Esophagus squamous epithelium (tissue), 5 donors: ENCODE measurements around the gene RPL7A. TPM values are rescaled to one million over a fixed set of nuclear protein-coding genes. Genes with fewer than 3 reads are reported as not detected.
A peak's percentile ranks its signal among the peaks of the same experiment; 100 is the strongest.

Experiments
- DNase-seq: peaks from one replicate; lab custom pipeline; 2025; lab: John Stamatoyannopoulos, UW
- H3K27ac ChIP-seq, 4 donors: fragments of 200-600 bp; sonication (generic); one replicate each; pipeline ENCODE4 v1.5.1; 2016 to 2019; ENCODE audit warnings: mild to moderate bottlenecking in 1 of 4
- H3K27me3 ChIP-seq, 4 donors: fragments of 200-600 bp; sonication (generic); 1 replicate in 3 of 4; 2 replicates in 1 of 4; pipeline versions ENCODE4 v1.5.1 to v1.6.0; 2017 to 2021; ENCODE audit warnings: antibody characterized with exemption in 1 of 4
- H3K36me3 ChIP-seq, 3 donors: fragments of 200-600 bp; sonication (generic); one replicate each; pipeline ENCODE4 v1.5.1; 2016 to 2019
- H3K4me1 ChIP-seq, 3 donors: fragments of 200-600 bp; sonication (generic); one replicate each; pipeline ENCODE4 v1.5.1; 2017 to 2019
- H3K4me3 ChIP-seq, 4 donors: fragments of 200-600 bp; sonication (generic); 1 replicate in 3 of 4; 2 replicates in 1 of 4; pipeline ENCODE4 v1.5.1; 2016 to 2019; ENCODE audit warnings: mild to moderate bottlenecking in 2 of 4, moderate library complexity in 1 of 4
- H3K9me3 ChIP-seq, 3 donors: fragments of 200-600 bp; sonication (generic); one replicate each; pipeline ENCODE4 v1.5.1; 2016 to 2019
- POLR2A ChIP-seq, 4 donors: fragments of 450-650 bp; IDR thresholded peaks; one replicate each; pipeline ENCODE4 v1.6.1; 2017; ENCODE audit warnings: antibody characterized with exemption in 4 of 4, mild to moderate bottlenecking in 4 of 4, moderate library complexity in 3 of 4
- WGBS, 2 donors: methylation state at CpG; one replicate each; pipeline ENCODE4 v1.1.5; 2018; 5-methylcytosine and 5-hydroxymethylcytosine counted together
- intact Hi-C: fragments of 100-400 bp; cut with DNase I; formaldehyde crosslinking; loops from one replicate; pipeline ENCODE4 v1.15.0; 2022
- total RNA-seq, 4 donors: library from RNA; depleted of rRNA; stranded (reverse); fragments of >200 nt; gene quantifications; one replicate each; pipeline ENCODE4 v1.1.0, GENCODE V29; 2016
- TF ChIP-seq, protein P1 (sequence below), 6 experiments: fragments of 450-650 bp in 4 of 6; fragments of 200-600 bp in 2 of 6; sonication (generic) in 2 of 6; IDR thresholded peaks; one replicate each; pipeline ENCODE4 v1.5.1; 2016 to 2019; ENCODE audit warnings: antibody characterized with exemption in 6 of 6, mild to moderate bottlenecking in 4 of 6, moderate library complexity in 4 of 6
- donor health status: DM: yes; HTN: yes; CAD: no.

Gene RPL7A
- total RNA-seq, 4 donors from 2014 or later: 1,828 to 2,553 (median 2,363) TPM

DNA sequence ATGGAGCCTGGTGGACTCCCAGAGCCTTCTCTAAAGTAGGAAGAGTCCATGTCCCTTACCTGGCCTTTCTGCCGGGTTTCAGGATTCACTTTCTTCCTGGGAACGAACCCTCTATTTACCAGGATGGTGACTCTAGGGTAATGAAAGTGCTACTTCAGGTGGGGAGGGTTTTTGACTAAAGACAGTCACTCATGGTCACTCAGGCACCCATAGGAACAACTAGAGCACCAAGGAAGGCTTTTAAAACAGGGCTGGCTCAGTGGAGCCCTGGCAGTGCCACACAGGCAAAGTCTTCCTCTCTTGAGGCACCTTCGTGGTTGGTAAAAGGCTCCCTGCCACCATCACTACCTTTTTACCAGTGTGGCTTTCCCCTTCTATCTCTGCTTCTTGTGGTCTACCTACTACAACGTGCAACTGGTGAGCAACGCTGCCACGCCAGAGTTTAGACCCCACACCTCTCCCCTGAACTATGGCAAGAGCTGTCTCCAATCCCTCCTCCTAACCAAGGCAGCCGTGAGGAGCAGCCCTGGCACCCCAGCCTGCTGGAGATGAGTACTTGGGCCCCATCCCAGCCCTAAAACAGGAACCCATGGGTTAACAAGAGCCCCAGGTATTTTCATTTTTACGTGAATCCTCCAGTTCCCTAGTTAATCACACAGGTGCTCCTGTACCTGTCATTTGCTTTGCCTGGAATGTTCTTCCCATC is 4.8 kb downstream of the RPL7A start:
- DNase-seq: no peak
- H3K4me3 ChIP-seq: no peak overlapping the region
- no peak overlapping the region for H3K27ac ChIP-seq
- no peaks in the 10 kb centered on the region for H3K9me3 ChIP-seq
- H3K27me3 ChIP-seq: no peaks in the 10 kb centered on the region
- WGBS, 2 donors: 59 to 70% methylated on average over 6 of the region's 8 CpGs
- no peak for TF ChIP-seq POLR2A (IDR thresholded peaks at IDR 0.05)
- TF ChIP-seq, protein P1, sequence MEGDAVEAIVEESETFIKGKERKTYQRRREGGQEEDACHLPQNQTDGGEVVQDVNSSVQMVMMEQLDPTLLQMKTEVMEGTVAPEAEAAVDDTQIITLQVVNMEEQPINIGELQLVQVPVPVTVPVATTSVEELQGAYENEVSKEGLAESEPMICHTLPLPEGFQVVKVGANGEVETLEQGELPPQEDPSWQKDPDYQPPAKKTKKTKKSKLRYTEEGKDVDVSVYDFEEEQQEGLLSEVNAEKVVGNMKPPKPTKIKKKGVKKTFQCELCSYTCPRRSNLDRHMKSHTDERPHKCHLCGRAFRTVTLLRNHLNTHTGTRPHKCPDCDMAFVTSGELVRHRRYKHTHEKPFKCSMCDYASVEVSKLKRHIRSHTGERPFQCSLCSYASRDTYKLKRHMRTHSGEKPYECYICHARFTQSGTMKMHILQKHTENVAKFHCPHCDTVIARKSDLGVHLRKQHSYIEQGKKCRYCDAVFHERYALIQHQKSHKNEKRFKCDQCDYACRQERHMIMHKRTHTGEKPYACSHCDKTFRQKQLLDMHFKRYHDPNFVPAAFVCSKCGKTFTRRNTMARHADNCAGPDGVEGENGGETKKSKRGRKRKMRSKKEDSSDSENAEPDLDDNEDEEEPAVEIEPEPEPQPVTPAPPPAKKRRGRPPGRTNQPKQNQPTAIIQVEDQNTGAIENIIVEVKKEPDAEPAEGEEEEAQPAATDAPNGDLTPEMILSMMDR (IDR thresholded peaks at IDR 0.05): no peak
- intact Hi-C loops: no loop called here
- H3K36me3 ChIP-seq: peaks cover 29 to 60% (median 32%) of the 10 kb centered on the region in 3 donors
- H3K4me1 ChIP-seq: peaks cover 19 to 66% (median 34%) of the 10 kb centered on the region in 3 donors

DNA sequence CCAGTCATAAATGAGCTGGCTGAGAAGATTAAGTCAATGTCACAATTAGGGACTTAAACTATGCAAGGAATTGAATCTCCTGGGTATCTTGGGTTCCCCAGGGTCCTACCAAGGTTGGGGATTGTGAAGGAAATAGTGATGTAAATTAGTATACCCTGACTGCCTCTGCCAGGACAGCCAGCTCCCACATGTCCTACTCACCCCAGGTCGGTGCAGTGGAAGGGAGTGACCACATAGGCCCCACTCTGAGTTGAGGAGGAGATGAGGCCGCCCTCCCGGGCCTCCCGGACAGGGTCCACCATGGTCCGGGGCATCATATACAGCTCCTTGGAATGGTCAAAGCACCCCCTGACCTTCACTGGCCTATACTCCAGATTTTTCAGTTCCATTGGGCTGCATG is 5.5 kb downstream of the RPL7A start:
- WGBS, 2 donors: 74 to 90% methylated on average over 5 of the region's 5 CpGs
- DNase-seq: no peak
- Histone ChIP-seq H3K9me3 (no peaks in the 10 kb centered on the region), H3K4me3 (no peak overlapping the region), H3K36me3 (peaks cover 29 to 62% (median 32%) of the 10 kb centered on the region in 3 donors), H3K4me1 (peaks cover 20 to 72% (median 36%) of the 10 kb centered on the region in 3 donors), H3K27ac (no peak overlapping the region), H3K27me3 (no peaks in the 10 kb centered on the region)
- TF ChIP-seq, protein P1 (IDR thresholded peaks at IDR 0.05): no peak
- intact Hi-C loops: no loop called here

DNA sequence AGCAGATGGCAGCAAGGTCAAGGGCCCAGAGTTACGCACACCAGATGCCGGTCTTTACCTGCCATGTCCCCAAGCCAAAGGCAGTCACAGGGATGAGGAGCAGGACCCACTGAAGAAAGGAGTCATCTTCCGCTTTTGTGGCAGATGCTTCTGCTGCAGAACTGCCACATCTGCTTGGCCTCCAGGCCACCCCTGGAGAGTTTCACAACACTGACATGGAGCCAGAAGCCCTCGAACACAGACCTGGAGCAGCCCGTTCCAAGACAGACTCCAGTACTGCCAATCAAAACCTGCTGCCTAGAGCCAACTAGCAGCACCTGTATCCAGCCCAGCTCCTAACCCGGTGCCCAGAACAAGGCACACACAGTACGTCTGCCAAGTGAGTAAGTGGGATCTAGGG is 6.7 kb downstream of the RPL7A start:
- TF ChIP-seq, protein P1 (IDR thresholded peaks at IDR 0.05): no peak
- TF ChIP-seq POLR2A (IDR thresholded peaks at IDR 0.05): no peak
- Histone ChIP-seq H3K4me3 (no peak overlapping the region), H3K4me1 (peaks cover 17 to 72% (median 25%) of the 10 kb centered on the region in 3 donors), H3K27me3 (no peaks in the 10 kb centered on the region), H3K27ac (no peak overlapping the region), H3K9me3 (no peaks in the 10 kb centered on the region), H3K36me3 (peaks cover 26 to 64% (median 32%) of the 10 kb centered on the region in 3 donors)
- DNase-seq: no peak
- intact Hi-C loops: no loop called here
- 68 to 71% methylated on average over 3 to 7 of the region's 7 CpGs for WGBS, 2 donors

DNA sequence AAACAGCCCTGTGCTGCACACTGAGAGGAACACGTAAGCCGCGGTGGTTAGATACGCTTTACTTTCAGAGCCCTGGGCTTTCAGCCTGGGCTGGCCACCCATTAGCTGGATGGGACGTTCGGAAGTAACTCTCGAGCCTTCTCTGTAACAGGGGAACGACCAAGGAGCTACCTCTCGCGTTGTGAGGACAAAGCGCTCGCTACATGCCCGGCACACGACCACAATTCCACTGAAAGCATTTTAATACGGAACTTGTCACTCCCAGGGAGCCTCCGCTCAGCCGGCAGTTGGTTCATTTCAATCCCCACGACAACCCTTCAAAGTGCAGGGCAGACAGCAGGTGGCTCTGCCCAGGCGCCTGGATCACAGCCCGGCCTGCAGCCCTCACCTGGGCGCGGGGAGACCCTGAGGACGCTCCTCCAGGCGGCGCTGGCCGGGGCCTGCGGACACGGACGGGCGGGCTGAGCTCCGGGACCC is 7.9 kb downstream of the RPL7A start:
- Histone ChIP-seq H3K9me3 (no peaks in the 10 kb centered on the region), H3K27ac (peak overlapping the region; percentile 69 to 91 (median 88)), H3K4me3 (peak overlapping the region; percentile 73 to 93 (median 82)), H3K4me1 (peaks cover 17 to 65% (median 20%) of the 10 kb centered on the region in 3 donors), H3K27me3 (no peaks in the 10 kb centered on the region), H3K36me3 (peaks cover 15 to 64% (median 31%) of the 10 kb centered on the region in 3 donors)
- no peak for DNase-seq
- intact Hi-C loops: no loop called here
- WGBS, 2 donors: 0% methylated on average over 4 to 12 of the region's 31 CpGs
- no peak for TF ChIP-seq POLR2A (IDR thresholded peaks at IDR 0.05)
- TF ChIP-seq, protein P1 (IDR thresholded peaks at IDR 0.05): no peak

DNA sequence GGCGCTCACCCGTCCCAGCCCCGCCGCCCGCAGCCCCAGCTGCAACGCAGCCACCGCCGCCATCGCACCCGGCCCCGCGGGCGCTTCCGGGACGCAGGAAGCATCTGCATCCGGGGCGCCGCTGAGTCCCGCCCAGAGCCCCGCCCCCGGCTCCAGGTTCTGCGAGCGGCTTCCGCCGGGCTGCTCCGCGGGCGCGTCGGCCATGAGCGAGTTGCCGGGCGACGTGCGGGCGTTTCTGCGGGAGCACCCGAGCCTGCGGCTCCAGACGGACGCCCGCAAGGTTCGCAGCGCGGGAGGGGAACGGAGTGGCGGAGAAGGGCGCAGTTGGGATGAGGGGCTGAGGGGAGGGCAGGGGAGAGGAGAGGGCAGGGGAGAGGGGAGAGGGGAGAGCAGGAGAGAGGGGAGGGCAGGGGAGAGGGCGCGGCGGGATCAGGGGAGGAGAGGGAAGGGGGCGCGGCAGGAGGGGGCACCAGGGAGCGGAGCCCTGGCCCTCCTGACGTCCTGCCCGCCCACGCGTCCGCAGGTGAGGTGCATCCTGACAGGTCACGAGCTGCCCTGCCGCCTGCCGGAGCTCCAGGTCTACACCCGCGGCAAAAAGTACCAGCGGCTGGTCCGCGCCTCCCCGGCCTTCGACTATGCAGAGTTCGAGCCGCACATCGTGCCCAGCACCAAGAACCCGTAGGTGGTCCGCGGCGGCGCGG is 8.5 kb downstream of the RPL7A start, which contains the start of the genes SURF1 and SURF2:
TSS of gene SURF1 (minus strand) at position 97 of the 701 bp plus-strand sequence. CDS start at position 63, 34 bp downstream.
TSS of gene SURF2 (plus strand) at position 160 of the 701 bp plus-strand sequence. CDS start at position 203, 43 bp downstream.
- Histone ChIP-seq H3K4me1 (peaks cover 17 to 63% (median 20%) of the 10 kb centered on the region in 3 donors), H3K27ac (peak within 1 kb of the TSS; percentile 76 to 91 (median 88)), H3K36me3 (peaks cover 9 to 64% (median 26%) of the 10 kb centered on the region in 3 donors), H3K9me3 (no peaks in the 10 kb centered on the region), H3K4me3 (peak within 1 kb of the TSS; percentile 73 to 93 (median 82)), H3K27me3 (no peaks in the 10 kb centered on the region)
- TF ChIP-seq, protein P1 (IDR thresholded peaks at IDR 0.05): peak in 2 of 6 experiments; percentile 11 to 16
- peak in 2 of 4 donors; percentile 56 to 70 for TF ChIP-seq POLR2A (IDR thresholded peaks at IDR 0.05)
- intact Hi-C loops: no loop called here
- 0% methylated on average over 1 of the region's 78 CpGs; no CpG with 5 or more reads in 1 of the 2 donors for WGBS, 2 donors
- no peak for DNase-seq
